ENCODE results near the gene KAT2A.

Gene KAT2A

GRCh38 chr17:42125565-42125964 lies 4.4 kb upstream of the KAT2A start:
- TF ChIP-seq POLR2AphosphoS5 (IDR thresholded peaks at IDR 0.05; ENCODE audit: low read depth, low read length): no peak
- TF ChIP-seq REST (IDR thresholded peaks at IDR 0.05; ENCODE audit: insufficient read depth in 1 of 2, low read depth in 2 of 2, low read length in 2 of 2): no peak
- no peak for TF ChIP-seq FOXP2 (optimal IDR thresholded peaks at IDR 0.05; ENCODE audit: borderline replicate concordance, extremely low read depth, extremely low read length, insufficient read depth)
- TF ChIP-seq TAF1 (IDR thresholded peaks at IDR 0.05; ENCODE audit: borderline replicate concordance, insufficient read depth, low read length): no peak

- TF ChIP-seq FOXP2 (optimal IDR thresholded peaks at IDR 0.05; ENCODE audit: borderline replicate concordance, extremely low read depth, extremely low read length, insufficient read depth): no peak
- no peak for TF ChIP-seq TAF1 (IDR thresholded peaks at IDR 0.05; ENCODE audit: borderline replicate concordance, insufficient read depth, low read length)
- no peak for TF ChIP-seq REST (IDR thresholded peaks at IDR 0.05; ENCODE audit: insufficient read depth in 1 of 2, low read depth in 2 of 2, low read length in 2 of 2)
- no peak for TF ChIP-seq SIN3A (IDR thresholded peaks at IDR 0.05; ENCODE audit: borderline replicate concordance, insufficient read depth, low read length)
- TF ChIP-seq POLR2AphosphoS5 (IDR thresholded peaks at IDR 0.05; ENCODE audit: low read depth, low read length): no peak
These were observed 3.1 kb upstream of the KAT2A start for GRCh38 chr17:42124256-42124655.

- TF ChIP-seq FOXP2 (optimal IDR thresholded peaks at IDR 0.05; ENCODE audit: borderline replicate concordance, extremely low read depth, extremely low read length, insufficient read depth) (no peak), TAF1 (IDR thresholded peaks at IDR 0.05; ENCODE audit: borderline replicate concordance, insufficient read depth, low read length) (no peak), SIN3A (IDR thresholded peaks at IDR 0.05; ENCODE audit: borderline replicate concordance, insufficient read depth, low read length) (no peak), POLR2AphosphoS5 (IDR thresholded peaks at IDR 0.05; ENCODE audit: low read depth, low read length) (no peak), REST (IDR thresholded peaks at IDR 0.05; ENCODE audit: insufficient read depth in 1 of 2, low read depth in 2 of 2, low read length in 2 of 2) (no peak)
These were observed 1.5 kb upstream of the KAT2A start, which contains the start of gene HSPB9 for GRCh38 chr17:42122371-42123303. Gene HSPB9 (plus strand): TSS chr17:42122804. CDS start chr17:42122851, 47 bp downstream.

GRCh38 chr17:42120161-42120769 lies 902 bp downstream of the KAT2A start:
- TF ChIP-seq REST (IDR thresholded peaks at IDR 0.05; ENCODE audit: insufficient read depth in 1 of 2, low read depth in 2 of 2, low read length in 2 of 2) (no peak), FOXP2 (optimal IDR thresholded peaks at IDR 0.05; ENCODE audit: borderline replicate concordance, extremely low read depth, extremely low read length, insufficient read depth) (no peak), SIN3A (IDR thresholded peaks at IDR 0.05; ENCODE audit: borderline replicate concordance, insufficient read depth, low read length) (no peak)
